Gastroesophageal sphincter (tissue), 3 donors: ENCODE results near the gene HTR6.

Experiments
- CTCF ChIP-seq, 4 experiments: fragments of 200-600 bp in 2 of 4; fragments of 450-650 bp in 2 of 4; sonication (generic) in 1 of 4; IDR thresholded peaks; one replicate each; pipeline ENCODE4 v1.5.1; 2017 to 2019; ENCODE audit warnings: antibody characterized with exemption in 4 of 4, mild to moderate bottlenecking in 2 of 4, moderate library complexity in 2 of 4
- EP300 ChIP-seq: sonication (generic); formaldehyde crosslinking; IDR thresholded peaks from one replicate; pipeline ENCODE4 v1.6.1; 2017; ENCODE audit warnings: antibody characterized with exemption, mild to moderate bottlenecking
- POLR2A ChIP-seq, 2 donors: fragments of 450-650 bp; IDR thresholded peaks; one replicate each; pipeline ENCODE4 v1.6.1; 2017; ENCODE audit warnings: antibody characterized with exemption in 2 of 2, mild to moderate bottlenecking in 2 of 2, moderate library complexity in 1 of 2
- POLR2AphosphoS5 ChIP-seq: sonication (generic); formaldehyde crosslinking; IDR thresholded peaks from one replicate; pipeline ENCODE4 v1.6.1; 2017; ENCODE audit warnings: antibody characterized with exemption

- TF ChIP-seq CTCF (IDR thresholded peaks at IDR 0.05) (no peak), POLR2A (IDR thresholded peaks at IDR 0.05) (no peak), POLR2AphosphoS5 (no peak), EP300 (no peak)
Measured at GRCh38 chr1:19621274-19621950, 43.3 kb upstream of the HTR6 start.
